ENCODE results near the gene EIF4G3.
"Not testable (repeated sequence)": the region's sequence is repeated elsewhere in the genome, so short reads cannot be mapped to it uniquely, and the experiment has no call there.

EIF4G3 gene

DNA sequence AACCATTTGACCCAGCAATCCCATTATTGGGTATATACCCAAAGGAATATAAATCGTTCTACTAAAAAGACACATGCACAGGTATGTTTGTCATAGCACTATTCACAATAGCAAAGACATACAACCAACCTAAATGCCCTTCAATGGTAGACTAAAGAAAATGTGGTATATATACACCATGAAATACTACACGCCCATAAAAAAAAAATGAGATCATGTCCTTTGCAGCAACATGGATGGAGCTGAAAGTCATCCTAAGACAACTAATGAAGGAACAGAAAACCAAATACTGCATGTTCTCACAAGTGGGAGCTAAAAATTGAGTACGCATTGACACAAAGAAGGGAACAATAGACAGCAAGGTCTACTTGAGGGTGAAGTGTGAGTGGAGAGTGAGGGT lies 72.0 kb downstream of the EIF4G3 start:
- no peak for DNase-seq

- no peak for DNase-seq
Observed at GRCh38 chr1:21100481-21100921, 76.2 kb downstream of the EIF4G3 start.

DNA sequence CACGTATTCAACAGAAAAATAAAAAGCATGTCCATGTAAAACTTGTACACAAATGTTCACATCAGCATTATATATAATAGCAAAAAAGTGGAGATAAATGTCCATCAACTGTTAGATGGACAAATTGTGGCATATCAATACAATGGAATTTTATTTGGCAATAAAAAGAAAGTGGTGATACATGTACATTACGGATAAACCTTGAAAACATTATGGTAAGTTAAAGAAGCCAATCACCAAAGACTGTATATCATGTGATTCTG lies 76.9 kb downstream of the EIF4G3 start:
- DNase-seq, result no peak

DNA sequence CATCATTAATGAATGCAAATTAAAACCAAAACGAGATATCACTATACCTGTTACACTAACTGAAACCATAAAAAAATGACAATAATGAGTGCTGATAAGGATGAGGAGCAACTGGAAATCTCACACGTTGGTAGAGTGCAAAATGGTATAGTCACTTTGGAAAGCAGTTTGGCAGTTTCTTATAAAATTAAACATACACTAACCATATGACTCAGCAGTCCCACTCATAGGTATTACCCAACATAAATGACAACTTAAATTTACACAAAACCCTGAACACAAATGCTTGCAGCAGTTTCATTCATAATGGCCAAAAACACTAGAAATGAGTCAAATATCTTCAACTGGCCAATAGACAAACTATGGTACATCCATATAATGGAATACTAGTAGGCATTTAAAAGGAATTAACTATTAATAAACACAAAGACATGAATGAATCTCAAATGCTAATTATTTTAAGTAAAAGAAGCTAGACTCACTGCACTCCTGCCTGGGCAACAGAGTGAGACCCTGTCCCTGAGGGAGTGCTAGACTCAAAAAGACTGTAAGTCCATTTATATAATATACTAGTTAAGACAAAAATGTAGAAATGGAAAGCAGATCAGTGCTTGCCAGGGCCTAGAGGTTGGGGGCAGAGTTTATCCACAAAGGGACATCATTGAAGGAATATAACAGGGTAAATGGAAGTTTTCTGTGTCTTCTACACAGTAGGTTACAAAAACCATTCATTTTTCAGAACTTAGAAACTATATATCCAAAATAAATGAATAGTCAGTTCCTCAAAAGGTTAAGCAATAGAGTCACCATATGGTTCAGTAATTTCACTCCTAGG lies 77.4 kb downstream of the EIF4G3 start:
- DNase-seq, result no peak

- no peak for DNase-seq
Observed at GRCh38 chr1:21098186-21098915, 78.3 kb downstream of the EIF4G3 start.

- DNase-seq, result no peak
Observed at GRCh38 chr1:21097729-21098128, 79.0 kb downstream of the EIF4G3 start.

DNA sequence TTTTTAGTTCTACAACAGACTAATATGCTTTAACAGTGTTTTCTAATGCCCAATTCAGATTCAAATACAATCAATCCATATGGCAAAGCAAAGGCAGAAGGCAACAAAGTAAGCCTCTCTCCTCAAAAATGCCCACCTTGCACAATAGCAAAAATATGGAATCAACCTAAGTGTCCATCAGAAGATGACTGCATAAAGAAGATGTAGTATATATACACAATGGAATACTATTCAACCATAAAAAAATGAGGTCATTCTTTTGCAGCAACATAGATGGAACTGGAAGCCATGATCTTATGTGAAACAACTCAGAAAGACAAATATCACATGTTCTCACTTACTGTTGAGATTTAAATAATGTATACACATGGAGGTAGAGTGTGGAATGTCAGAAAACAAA lies 80.7 kb downstream of the EIF4G3 start:
- no peak for DNase-seq

DNA sequence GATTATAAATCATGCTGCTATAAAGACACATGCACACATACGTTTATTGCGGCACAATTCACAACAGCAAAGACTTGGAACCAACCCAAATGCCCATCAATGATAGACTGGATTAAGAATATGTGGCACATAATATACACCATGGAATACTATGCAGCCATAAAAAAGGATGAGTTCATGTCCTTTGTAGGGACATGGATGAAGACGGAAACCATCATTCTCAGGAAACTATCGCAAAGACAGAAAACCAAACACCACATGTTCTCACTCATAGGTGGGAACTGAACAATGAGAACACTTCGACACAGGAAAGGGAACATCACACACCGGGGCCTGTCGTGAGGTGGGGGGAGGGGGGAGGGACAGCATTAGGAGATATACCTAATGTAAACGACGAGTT lies 82.4 kb downstream of the EIF4G3 start:
- not testable (repeated sequence) for DNase-seq

- not testable (repeated sequence) for DNase-seq
Observed at GRCh38 chr1:21093271-21093958, 83.3 kb downstream of the EIF4G3 start.

DNA sequence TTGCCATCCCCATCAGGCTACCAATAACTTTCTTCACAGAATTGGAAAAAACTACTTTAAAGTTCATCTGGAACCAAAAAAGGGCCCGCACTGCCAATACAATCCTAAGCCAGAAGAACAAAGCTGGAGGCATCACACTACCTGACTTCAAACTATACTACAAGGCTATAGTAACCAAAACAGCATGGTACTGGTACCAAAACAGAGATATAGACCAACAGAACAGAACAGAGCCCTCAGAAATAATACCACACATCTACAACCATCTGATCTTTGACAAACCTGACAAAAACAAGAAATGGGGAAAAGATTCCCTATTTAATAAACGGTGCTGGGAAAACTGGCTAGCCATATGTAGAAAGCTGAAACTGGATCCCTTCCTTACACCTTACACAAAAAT lies 84.2 kb downstream of the EIF4G3 start:
- not testable (repeated sequence) for DNase-seq

DNA sequence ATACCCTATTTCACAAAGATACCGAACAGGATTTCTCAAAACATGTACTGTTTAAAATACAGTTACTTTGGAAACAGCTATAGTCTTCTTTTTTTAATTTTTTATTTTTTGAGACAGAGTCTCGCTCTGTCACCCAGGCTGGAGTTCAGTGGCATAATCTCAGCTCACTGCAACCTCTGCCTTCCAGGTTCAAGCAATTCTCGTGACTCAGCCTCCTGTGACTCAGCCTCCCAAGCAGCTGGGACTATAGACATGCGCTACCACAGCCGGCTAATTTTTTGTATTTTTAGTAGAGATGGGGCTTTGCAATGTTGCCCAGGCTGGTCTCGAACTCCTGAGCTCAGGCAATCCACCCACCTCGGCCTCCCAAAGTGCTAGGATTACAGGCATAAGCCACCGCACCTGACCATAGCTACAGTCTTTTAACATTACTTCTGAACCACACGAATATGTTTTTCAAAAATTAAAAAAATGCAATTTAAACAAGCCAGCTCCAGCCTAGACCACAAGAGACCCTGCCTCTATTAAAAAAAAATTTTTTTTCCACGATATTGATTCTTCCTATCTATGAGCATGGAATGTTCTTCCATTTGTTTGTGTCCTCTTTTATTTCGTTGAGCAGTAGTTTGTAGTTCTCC lies 85.5 kb downstream of the EIF4G3 start:
- DNase-seq, result peak in 1 of 2 donors; percentile 62

GRCh38 chr1:21090463-21090862 lies 86.2 kb downstream of the EIF4G3 start:
- DNase-seq, result no peak

DNA sequence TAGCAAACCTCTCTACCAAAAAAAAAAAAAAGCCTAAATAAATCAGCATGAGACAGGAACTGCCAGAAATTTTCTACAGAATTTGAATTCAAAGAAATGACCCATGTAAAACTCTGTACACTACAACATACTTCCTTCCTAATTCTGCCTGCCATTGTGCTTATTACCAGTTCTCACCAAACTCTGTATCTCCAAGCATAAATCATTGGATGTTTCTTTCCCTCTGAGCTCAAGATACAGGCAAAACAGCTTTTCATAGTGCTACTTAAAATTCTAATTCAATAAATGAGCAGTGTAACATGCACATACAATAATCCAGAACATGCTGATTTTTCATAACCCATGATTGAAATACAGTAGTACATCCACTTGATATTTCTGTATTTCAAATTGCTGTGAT lies 87.0 kb downstream of the EIF4G3 start:
- DNase-seq, result no peak

- no peak for DNase-seq
Observed at GRCh38 chr1:21089299-21089698, 87.4 kb downstream of the EIF4G3 start.

- DNase-seq, result no peak
Observed at GRCh38 chr1:21084111-21084810, 92.4 kb downstream of the EIF4G3 start.

GRCh38 chr1:21082073-21082472 lies 94.6 kb downstream of the EIF4G3 start:
- no peak for DNase-seq

- DNase-seq, result peak in 1 of 2 donors; percentile 16
Observed at GRCh38 chr1:21077085-21077484, 99.6 kb downstream of the EIF4G3 start.

DNA sequence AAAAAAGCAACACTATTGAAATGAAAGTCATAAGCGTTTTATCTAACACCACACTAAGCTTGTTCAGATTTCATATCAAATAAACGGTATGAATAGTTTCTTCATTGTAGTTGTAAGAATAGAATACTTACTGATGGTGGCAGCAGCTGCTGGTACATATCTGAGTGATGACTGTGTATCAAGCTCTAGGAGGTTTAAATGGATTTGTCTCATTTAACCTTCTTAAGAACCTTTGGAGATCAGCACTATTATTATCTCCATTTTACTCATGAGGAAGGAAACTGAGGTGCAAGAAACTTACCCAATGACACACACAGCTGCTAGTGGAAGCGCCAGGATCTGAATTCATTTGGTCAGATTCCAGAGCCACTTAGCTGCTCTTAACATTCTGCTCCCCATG lies 104.0 kb downstream of the EIF4G3 start:
- DNase-seq, result no peak

DNA sequence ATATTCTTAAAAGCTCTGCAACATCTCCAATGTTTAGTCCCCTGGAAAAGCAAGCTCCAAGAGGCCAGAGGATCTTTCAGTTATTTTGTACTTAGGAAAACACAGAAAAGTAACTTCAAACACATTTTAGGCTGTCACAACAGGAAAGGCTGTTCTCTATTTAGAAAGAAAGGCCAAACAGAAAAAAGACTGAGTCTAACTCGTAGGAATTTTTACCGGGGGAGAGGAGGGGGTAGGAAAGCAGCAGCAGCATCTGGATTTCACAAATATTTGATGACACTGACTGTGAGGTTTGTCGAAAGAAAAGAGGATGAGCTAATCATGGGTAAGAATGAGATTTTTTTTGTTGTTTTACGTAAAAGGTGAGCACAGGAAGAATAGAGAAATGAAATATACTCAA lies 107.1 kb downstream of the EIF4G3 start:
- no peak for DNase-seq

- no peak for DNase-seq
Observed at GRCh38 chr1:21068937-21069336, 107.8 kb downstream of the EIF4G3 start.

DNA sequence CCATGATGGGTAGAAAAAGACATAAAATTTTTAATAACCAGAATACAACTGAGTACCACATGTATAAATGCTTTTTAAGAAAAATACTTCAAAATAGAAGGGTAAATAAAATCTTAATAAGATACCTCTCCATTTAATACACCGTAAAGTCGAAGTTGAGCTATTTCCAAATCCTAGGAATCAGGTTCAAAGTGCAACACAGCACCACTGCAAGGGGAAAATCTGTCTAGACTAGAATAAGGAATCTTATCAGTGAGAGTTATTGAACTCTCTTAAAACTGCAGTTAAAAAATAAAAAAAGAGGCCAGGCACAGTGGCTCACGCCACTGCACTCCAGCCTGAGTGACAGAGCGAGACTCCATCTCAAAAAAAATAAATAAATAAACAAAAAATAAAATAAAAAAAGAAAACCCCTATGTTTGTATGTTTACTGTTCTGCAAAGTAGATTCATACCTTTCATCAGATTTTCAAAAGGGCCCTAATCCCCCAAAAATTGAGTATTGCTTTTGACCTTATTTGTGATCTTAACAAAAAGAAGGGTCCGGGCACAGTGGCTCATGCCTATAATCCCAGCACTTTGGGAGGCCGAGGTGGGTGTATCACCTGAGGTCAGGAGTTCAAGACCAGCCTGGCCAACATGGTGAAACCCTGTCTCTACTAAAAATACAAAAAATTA lies 109.0 kb downstream of the EIF4G3 start:
- DNase-seq, result no peak

- no peak for DNase-seq
Observed at GRCh38 chr1:21066356-21067012, 110.2 kb downstream of the EIF4G3 start.
